KOPT-K1 (cell line): ENCODE data around the gene STAT2.
"Not testable (repeated sequence)": the region's sequence is repeated elsewhere in the genome, so short reads cannot be mapped to it uniquely, and the experiment has no call there.

Experiments used
- H3K27ac ChIP-seq: fragments of 200-600 bp; sonication (generic); 2 replicates; pipeline ENCODE4 v1.5.1; 2016; ENCODE audit warnings: antibody characterized with exemption, mild to moderate bottlenecking, low read depth, low read length; ENCODE audit not compliant: poor library complexity, severe bottlenecking
- H3K36me3 ChIP-seq: fragments of 200-600 bp; sonication (generic); 2 replicates; pipeline ENCODE4 v1.5.1; 2017; ENCODE audit warnings: antibody characterized with exemption, mild to moderate bottlenecking, low read length, moderate library complexity; ENCODE audit not compliant: insufficient read depth
- H3K9me3 ChIP-seq: fragments of 200-600 bp; sonication (generic); 2 replicates; pipeline ENCODE4 v1.5.1; 2017; ENCODE audit warnings: antibody characterized with exemption, low read length, mild to moderate bottlenecking; ENCODE audit not compliant: insufficient read depth, poor library complexity, severe bottlenecking

The STAT2 gene

DNA sequence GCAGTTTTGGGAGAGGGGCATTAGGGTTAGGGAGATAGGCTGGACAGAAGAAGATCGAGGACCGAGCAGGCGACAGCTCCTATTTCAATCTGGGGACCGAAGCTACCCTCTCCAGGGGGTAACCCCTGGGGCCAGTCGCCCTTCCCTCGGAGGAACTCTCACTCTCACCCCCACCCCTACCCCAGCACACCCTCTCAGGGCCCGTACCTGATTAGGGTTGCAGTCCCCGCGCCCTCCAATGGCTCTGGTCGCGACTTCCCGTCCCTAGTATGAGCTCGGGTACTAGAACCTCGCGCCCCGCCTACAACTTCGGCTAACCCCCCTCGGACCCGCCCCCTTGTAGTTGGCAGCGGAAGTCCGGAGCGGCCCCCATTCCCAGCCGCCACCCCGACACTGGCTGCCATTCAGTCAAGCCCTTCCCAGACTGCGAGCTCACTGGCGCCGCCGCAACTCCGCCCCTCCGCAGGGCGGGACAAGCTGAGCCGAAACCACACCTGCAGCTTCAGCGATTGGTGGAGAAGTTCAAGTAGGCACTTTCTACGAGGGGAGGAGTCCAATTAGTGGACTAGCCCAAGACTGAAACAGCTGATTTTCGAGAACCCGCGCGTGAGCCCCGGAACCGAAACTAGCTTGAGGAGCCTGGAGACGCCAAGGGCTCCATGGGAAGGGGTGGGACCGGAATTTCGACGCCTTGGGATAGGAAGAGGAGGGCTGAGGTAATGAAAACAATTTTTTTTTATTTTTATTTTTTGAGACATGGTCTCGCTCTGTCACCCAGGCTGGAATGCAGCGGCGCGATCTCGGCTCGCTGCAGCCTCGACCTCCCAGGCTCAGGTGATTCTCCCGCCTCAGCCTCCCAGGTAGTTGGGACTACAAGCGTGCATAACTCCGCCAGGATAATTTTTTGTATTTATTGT lies at the start of gene STAT2:
Gene STAT2 (minus strand): TSS at position 257 of the 917 bp plus-strand sequence. CDS start 3,536 bp downstream, outside the sequence.
- peaks cover 13% of the 10 kb centered on the region for H3K36me3 ChIP-seq
- no peaks in the 10 kb centered on the region for H3K9me3 ChIP-seq
- peak within 1 kb of the TSS; percentile 74 for H3K27ac ChIP-seq

DNA sequence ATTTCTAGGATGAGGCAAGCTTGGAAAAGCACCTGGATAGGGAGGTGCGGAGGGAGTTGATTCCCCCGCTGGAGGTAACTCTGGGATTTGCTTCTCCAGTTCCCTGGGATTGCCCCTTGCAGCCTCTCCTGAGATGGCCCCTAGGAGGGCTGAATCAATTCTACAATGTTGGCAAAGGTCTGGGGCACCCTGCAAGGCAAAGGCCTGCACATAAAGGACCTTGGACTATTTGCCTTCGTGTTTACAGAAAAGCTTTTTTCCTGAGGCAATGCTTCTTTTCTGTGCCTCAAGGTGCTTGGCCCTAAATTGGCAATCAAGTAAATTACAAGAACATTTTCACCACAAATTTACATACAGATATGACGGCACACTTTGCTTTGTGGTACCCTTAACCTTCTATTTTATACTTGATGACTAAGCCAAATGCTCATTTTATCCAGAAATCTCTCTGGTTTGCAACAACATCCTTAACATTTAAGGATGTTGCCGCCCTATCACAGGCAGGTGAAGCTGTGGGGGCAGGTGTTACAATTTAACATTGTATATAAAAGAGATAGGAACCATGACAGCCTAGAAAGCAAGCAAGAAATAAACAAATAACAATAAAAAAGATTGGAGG lies 49.0 kb upstream of the STAT2 start:
- Histone ChIP-seq H3K9me3 (no peaks in the 10 kb centered on the region), H3K36me3 (peaks cover 19% of the 10 kb centered on the region), H3K27ac (no peak overlapping the region)

DNA sequence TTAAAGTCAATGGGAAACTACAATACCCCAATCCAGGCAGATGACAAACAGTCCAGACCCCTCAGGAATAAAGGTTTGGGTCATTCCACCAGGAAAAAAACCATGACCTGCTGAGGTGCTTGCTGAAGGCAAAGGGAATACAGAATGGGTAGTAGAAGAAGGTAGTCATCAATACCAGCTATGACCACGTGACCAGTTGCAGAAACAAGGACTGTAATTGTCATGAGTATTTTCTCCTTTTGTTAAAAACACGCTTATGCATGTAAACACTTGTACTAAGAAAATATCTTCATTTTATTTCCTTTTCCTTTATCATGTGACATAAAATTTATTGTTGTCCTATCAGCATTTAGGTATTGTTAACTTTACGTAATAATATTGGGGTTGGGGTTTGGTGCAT lies 44.3 kb upstream of the STAT2 start:
- H3K27ac ChIP-seq, H3K9me3 ChIP-seq, H3K36me3 ChIP-seq: not testable (repeated sequence)

DNA sequence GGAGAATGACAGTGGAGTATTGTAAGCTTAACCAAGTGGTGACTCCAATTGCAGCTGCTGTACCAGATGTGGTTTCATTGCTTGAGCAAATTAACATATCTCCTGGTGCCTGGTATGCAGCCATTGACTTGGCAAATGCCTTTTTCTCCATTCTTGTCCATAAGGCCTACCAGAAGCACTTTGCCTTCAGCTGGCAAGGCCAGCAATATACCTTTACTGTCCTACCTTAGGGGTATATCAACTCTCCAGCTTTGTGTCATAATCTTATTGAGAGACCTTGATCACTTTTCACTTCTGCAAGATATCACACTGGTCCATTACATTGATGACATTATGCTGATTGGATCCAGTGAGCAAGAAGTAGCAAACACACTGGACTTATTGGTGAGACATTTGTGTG lies 41.7 kb upstream of the STAT2 start:
- not testable (repeated sequence) for H3K27ac ChIP-seq, H3K36me3 ChIP-seq
- H3K9me3 ChIP-seq = peaks cover 14% of the 10 kb centered on the region

DNA sequence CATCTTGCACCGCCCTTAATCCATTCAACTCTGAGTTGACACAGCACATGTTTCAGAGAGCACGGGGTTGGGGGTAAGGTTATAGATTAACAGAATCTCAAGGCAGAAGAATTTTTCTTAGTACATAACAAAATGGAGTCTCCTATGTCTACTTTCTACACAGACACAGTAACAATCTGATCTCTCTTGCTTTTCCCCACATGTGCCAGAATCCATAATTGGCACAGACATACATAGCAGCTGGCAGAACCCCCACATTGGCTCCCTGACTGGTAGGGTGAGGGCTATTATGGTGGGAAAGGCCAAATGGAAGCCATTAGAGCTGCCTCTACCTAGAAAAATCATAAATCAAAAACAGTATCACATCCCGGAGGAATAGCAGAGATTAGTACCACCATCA lies 41.2 kb upstream of the STAT2 start:
- peaks cover 14% of the 10 kb centered on the region for H3K9me3 ChIP-seq
- not testable (repeated sequence) for H3K27ac ChIP-seq, H3K36me3 ChIP-seq

DNA sequence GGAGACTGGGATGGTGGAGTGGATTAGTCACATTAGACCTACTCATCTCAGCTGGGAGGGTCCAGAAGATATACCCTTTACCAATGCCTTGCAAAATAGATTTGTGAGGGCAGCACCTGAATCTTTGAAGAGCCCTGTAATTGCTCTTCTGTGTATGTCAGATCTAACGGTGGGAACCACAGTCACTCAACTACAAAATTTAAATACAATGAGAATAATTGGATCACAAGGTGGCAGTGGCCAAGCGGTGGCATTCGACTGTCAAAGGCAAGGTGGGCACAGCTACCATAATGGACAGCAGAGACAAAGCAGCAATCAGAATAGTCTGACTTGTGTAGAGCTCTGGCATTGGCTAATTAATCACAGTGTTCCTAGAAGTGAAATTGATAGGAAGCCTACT lies 39.6 kb upstream of the STAT2 start:
- H3K36me3 ChIP-seq, H3K27ac ChIP-seq: not testable (repeated sequence)
- peaks cover 14% of the 10 kb centered on the region for H3K9me3 ChIP-seq

DNA sequence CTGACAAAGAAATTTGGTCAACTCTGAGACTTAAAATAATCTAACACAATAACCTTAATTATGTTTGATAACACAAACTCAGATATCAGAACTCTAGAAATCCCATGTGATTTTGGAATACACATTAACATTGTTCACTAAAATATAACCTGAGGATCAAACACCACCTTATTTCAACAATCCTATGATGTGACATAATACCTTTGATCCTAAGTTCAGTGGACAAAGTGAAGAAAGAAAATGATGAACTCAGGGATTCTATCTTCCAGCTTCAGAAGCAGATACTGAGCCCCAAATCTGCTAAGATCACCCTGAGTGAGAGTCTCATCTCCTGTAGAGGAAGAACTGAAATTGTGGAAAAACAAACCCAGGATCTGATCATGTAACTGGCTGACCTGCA lies 38.4 kb upstream of the STAT2 start:
- no peak overlapping the region for H3K27ac ChIP-seq
- no peaks in the 10 kb centered on the region for H3K36me3 ChIP-seq
- H3K9me3 ChIP-seq = peaks cover 20% of the 10 kb centered on the region

DNA sequence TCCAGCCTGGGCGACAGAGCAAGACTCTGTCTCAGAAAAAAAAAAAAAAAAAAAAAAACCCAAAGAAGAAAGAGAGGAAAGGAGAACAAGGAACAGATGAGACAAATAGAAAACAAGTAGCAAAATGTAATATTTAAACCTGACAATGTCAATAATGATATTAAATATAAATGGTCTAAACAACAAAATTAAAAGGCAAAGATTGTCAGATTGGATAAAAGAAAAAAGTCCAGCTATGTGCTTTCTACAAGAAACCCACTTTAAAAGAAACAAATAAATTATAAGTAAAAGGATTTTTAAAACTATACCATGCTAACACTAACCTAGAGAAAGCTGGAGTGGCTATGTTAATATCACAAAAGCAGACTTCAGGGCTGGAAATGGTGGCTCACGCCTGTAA lies 32.4 kb upstream of the STAT2 start:
- Histone ChIP-seq H3K27ac (no peak overlapping the region), H3K36me3 (no peaks in the 10 kb centered on the region), H3K9me3 (peaks cover 11% of the 10 kb centered on the region)

DNA sequence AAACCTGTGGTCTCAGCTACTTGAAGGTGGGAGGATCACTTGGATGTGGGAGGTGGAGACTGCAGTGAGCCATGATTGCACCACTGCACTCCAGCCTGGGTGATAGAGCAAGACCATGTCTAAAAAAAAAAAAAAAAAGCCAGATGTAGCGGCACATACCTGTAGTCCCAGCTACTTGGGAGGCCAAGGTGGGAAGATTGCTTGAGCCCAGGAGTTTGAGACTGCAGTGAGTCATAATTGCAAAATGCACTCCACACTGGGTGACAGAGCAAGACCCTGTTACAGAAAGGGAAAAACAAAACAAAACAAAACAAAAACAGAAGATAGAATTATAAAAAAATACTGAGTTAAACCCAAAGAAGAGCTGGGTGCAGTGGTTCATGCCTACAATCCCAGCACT lies 31.8 kb upstream of the STAT2 start:
- peaks cover 11% of the 10 kb centered on the region for H3K9me3 ChIP-seq
- H3K27ac ChIP-seq = no peak overlapping the region

DNA sequence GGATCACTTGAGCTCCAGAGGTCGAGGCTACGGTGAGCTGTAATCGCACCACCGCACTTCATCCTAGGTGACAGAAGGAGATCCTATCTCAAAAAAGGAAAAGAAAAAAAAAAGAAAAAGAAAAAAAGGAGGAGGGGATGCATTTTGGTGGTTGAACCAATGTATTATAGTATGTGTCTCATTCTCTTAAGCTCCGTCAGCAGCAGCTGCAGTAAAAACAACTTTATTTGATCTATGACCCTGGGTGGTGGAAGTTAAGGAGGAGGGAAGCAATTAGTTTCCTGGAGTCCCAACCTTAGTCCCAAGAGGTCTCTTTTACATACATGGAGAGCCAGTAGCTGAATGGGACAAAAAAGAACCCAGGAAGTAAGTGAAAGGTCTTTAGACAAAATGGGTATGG lies 29.5 kb upstream of the STAT2 start:
- Histone ChIP-seq H3K27ac (no peak overlapping the region), H3K36me3 (no peaks in the 10 kb centered on the region), H3K9me3 (peaks cover 11% of the 10 kb centered on the region)

More for the DNA sequence above, 31.8 kb upstream of the STAT2 start:
- no peaks in the 10 kb centered on the region for H3K36me3 ChIP-seq

DNA sequence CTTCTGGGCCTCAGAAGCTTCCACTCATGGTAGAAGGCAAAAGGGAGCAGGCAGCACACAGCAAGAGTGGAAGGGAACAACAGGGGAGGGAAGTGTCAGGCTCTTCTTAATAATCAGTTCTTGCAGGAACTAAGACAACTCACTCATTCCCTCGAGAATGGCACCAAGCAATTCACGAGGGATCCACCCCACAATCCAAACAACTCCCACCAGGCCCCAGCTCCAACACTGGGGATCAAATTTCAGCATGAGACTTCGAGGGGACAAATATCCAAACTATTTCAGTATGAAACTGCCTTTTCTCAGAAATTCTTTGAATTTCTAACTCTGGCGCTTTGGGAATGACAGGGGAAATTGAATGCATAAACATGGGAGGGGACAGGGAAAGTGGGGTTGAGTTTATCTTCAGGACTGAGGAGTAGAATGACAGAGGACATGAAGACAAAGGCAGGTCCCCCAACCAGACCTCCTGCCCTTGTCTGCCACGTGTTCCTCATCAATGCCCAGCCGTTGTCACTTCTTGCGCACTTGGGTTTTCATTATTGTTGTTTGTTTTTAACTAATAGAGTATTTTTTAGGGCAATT lies 27.3 kb upstream of the STAT2 start:
- Histone ChIP-seq H3K9me3 (peaks cover 2% of the 10 kb centered on the region), H3K36me3 (no peaks in the 10 kb centered on the region), H3K27ac (no peak overlapping the region)

DNA sequence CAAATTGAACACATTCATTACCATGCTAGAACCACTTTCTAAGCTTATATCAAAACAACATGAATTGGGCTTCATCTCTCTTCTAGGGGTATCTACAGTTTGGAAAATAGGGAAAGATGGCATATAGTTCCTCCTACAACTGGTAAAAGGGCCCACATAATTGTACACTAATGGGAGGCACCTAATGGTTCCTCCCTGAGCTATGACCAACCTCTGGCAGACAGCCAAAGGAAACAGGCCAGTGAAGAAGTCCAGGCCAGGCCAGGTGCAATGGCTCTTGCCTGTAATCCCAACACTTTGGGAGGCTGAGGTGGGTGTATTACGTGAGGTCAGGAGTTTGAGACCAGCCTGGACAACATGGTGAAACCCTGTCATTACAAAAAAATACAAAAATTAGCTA lies 26.0 kb upstream of the STAT2 start:
- Histone ChIP-seq H3K27ac (no peak overlapping the region), H3K9me3 (no peaks in the 10 kb centered on the region), H3K36me3 (no peaks in the 10 kb centered on the region)

DNA sequence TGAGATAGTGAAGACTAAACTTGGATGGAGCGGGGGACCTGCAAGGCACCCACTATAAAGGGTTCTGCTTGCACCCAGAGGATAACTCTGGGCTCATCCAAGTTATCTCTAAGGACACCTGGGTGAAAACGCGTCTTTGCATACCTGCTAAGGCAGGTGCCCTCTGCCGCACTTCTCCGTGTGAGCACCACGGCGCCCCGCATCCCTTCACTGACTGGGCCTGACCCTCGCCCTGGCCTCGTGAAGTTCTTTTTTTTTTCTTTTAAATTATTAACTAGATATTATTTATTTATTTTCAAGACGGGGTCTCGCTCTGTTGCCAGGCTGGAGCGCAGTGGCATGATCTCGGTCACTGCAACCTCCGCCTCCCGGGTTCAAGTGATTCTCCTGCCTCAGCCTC lies 22.7 kb upstream of the STAT2 start:
- no peaks in the 10 kb centered on the region for H3K9me3 ChIP-seq
- H3K27ac ChIP-seq = no peak overlapping the region
- H3K36me3 ChIP-seq = no peaks in the 10 kb centered on the region

DNA sequence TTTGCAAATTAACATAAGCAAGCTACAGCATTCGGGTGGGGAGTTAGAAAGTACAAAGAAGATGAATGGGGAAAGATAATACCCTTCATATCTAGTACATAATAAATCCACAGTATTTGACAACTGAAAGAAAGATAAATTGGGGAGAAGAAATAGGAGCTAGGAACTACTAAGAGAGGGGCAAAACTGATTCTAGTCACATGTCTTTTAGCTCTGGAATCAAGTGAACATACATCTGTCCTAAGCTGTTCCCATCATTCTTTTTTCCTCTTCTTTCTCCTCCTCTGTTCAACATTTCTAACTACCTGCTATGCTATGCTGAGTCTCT lies 18.0 kb upstream of the STAT2 start:
- Histone ChIP-seq H3K9me3 (peaks cover 13% of the 10 kb centered on the region), H3K36me3 (no peaks in the 10 kb centered on the region)

DNA sequence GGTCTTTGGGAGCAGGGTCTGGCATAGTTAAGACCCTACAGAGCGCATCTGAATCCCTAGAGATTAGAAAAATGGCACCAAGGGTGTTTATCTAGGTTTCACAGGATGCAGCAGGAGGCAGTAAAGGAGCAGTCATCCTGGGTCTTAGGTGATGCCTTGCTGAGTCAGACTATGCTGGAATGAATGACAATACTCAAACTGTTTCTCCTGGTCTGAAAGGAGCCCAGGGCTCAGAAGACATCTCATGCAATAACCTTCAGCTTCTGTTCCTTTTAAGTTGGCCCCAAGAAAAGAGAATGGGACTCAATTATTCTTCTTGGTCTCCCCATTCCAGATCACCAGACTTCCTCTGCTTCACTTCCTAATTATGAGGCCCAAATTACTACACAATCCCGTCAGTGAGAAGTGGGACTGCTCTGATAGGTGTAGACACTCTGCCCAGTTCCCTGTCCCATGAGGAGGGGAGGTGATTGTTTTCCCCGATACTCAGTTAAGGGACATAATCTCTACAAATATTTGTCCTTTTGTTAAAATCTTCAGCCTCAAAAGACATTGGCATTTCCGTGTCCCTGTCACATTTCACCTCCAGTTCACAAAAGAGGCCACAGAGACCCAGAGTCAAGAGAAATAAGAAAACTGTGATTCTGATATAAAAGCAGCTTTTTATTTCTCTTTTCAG lies 17.5 kb upstream of the STAT2 start:
- Histone ChIP-seq H3K27ac (no peak overlapping the region), H3K36me3 (no peaks in the 10 kb centered on the region)

More for the DNA sequence above, 18.0 kb upstream of the STAT2 start:
- H3K27ac ChIP-seq = no peak overlapping the region

More for the DNA sequence above, 17.5 kb upstream of the STAT2 start:
- H3K9me3 ChIP-seq = peaks cover 13% of the 10 kb centered on the region
